Mucosa of rectum (tissue), 2 donors: ENCODE results near the gene TP53BP2.

Experiments used
- H3K27ac ChIP-seq, 2 donors: one replicate each; pipeline ENCODE4 v1.7.0; 2013; ENCODE audit warnings: inconsistent platforms in 2 of 2, low read depth in 2 of 2, low read length in 2 of 2
- H3K27me3 ChIP-seq, 2 donors: one replicate each; pipeline ENCODE4 v1.7.0; 2013; ENCODE audit warnings: low read length in 2 of 2; ENCODE audit not compliant: control insufficient read depth in 2 of 2, insufficient read depth in 2 of 2
- H3K36me3 ChIP-seq, 2 donors: one replicate each; pipeline ENCODE4 v1.7.0; 2013; ENCODE audit warnings: low read length in 2 of 2; ENCODE audit not compliant: control insufficient read depth in 2 of 2, insufficient read depth in 2 of 2
- H3K4me1 ChIP-seq, 2 donors: one replicate each; pipeline ENCODE4 v1.7.0; 2013; ENCODE audit warnings: low read length in 2 of 2, mild to moderate bottlenecking in 1 of 2; ENCODE audit not compliant: control insufficient read depth in 2 of 2, insufficient read depth in 2 of 2
- H3K4me3 ChIP-seq, 2 donors: one replicate each; pipeline ENCODE4 v1.7.0; 2013; ENCODE audit warnings: low read length in 2 of 2
- H3K9ac ChIP-seq, 2 donors: one replicate each; pipeline ENCODE4 v1.7.0; 2013; ENCODE audit warnings: low read length in 2 of 2, low read depth in 1 of 2, mild to moderate bottlenecking in 1 of 2
- H3K9me3 ChIP-seq, 2 donors: one replicate each; pipeline ENCODE4 v1.7.0; 2013; ENCODE audit warnings: low read length in 2 of 2; ENCODE audit not compliant: control insufficient read depth in 2 of 2
- donor health status: healthy.
- donor health status: Normal muscosa, but diverticular disease.

Gene TP53BP2

DNA sequence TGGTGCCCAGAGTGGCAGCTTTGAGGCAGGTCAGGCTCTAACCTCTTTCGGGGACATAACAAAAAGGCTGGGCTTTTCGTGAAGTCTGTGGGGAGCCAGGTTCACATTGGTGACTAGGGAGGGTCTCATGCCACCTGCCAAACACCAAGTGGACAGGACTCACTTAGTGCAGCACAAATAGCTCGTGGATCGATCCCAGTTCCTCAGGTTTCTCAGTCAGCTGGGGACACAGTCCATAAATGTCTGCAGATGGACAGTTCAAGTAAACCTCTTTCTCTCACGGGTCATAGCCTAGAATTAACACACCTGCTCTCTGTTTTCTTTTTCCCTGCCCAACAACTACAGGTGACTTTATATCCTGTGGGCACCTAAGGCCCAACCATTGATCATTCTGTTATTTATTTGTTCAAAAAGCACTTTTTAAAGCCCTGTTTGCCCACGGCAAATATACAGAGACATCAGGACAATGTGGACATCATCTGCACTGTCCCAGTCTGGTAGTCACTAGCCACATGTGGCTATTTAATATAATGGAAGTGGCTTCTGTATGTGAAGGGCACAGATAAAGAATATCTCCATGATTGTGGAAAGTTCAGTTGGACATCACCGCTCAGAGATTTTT is 79.9 kb downstream of the TP53BP2 start:
- H3K4me1 ChIP-seq = peaks cover 0 to 3% of the 10 kb centered on the region in 2 donors
- peaks cover 63 to 72% of the 10 kb centered on the region in 2 donors for H3K36me3 ChIP-seq
- no peak overlapping the region for H3K4me3 ChIP-seq
- H3K27me3 ChIP-seq = no peaks in the 10 kb centered on the region
- H3K27ac ChIP-seq = no peak overlapping the region
- no peaks in the 10 kb centered on the region for H3K9me3 ChIP-seq
- no peak overlapping the region for H3K9ac ChIP-seq

GRCh38 chr1:223765036-223765718 is 80.6 kb downstream of the TP53BP2 start:
- Histone ChIP-seq H3K4me1 (peaks cover 0 to 3% of the 10 kb centered on the region in 2 donors), H3K36me3 (peaks cover 62 to 71% of the 10 kb centered on the region in 2 donors), H3K27me3 (no peaks in the 10 kb centered on the region), H3K9ac (no peak overlapping the region), H3K9me3 (no peaks in the 10 kb centered on the region), H3K27ac (no peak overlapping the region), H3K4me3 (no peak overlapping the region)

GRCh38 chr1:223763881-223764280 is 81.9 kb downstream of the TP53BP2 start:
- Histone ChIP-seq H3K27ac (no peak overlapping the region), H3K27me3 (no peaks in the 10 kb centered on the region), H3K36me3 (peaks cover 63 to 71% of the 10 kb centered on the region in 2 donors), H3K9me3 (no peaks in the 10 kb centered on the region), H3K9ac (no peak overlapping the region), H3K4me1 (peaks cover 0 to 3% of the 10 kb centered on the region in 2 donors), H3K4me3 (no peak overlapping the region)

- peaks cover 68 to 74% of the 10 kb centered on the region in 2 donors for H3K36me3 ChIP-seq
- H3K27ac ChIP-seq = no peak overlapping the region
- H3K9me3 ChIP-seq = no peaks in the 10 kb centered on the region
- H3K4me1 ChIP-seq = peaks cover 0 to 3% of the 10 kb centered on the region in 2 donors
- H3K4me3 ChIP-seq = no peak overlapping the region
- no peak overlapping the region for H3K9ac ChIP-seq
- no peaks in the 10 kb centered on the region for H3K27me3 ChIP-seq
Measured at GRCh38 chr1:223763251-223763650, 82.5 kb downstream of the TP53BP2 start.

- H3K27ac ChIP-seq = no peak overlapping the region
- no peak overlapping the region for H3K4me3 ChIP-seq
- H3K36me3 ChIP-seq = peaks cover 82 to 84% of the 10 kb centered on the region in 2 donors
- H3K27me3 ChIP-seq = no peaks in the 10 kb centered on the region
- peaks cover 0 to 3% of the 10 kb centered on the region in 2 donors for H3K4me1 ChIP-seq
- no peaks in the 10 kb centered on the region for H3K9me3 ChIP-seq
- no peak overlapping the region for H3K9ac ChIP-seq
Measured at GRCh38 chr1:223761411-223761810, 84.3 kb downstream of the TP53BP2 start.

DNA sequence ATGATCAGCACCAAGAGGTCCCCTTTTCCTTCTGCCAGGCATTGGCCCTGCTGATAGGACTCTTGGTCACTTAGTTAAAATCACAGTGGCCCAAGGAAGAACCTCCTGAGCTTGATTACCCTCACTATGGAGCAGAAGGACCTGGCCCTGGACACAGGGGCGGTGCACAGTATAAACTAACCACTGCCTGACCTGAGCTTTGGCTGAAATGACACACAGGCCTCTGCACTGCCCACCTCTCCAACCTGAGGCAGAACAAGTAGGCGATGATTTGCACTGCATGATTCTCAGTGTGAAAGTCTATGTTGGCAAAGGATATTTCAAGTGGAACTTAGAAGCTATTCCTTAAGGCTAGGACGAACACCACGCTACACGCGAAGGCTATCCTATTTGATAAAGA is 84.9 kb downstream of the TP53BP2 start:
- Histone ChIP-seq H3K4me1 (peaks cover 0 to 3% of the 10 kb centered on the region in 2 donors), H3K27me3 (no peaks in the 10 kb centered on the region), H3K36me3 (peaks cover 82 to 84% of the 10 kb centered on the region in 2 donors), H3K9me3 (no peaks in the 10 kb centered on the region), H3K4me3 (no peak overlapping the region), H3K9ac (no peak overlapping the region), H3K27ac (no peak overlapping the region)

GRCh38 chr1:223759273-223759672 is 86.5 kb downstream of the TP53BP2 start:
- Histone ChIP-seq H3K9me3 (no peaks in the 10 kb centered on the region), H3K36me3 (peaks cover 85 to 91% of the 10 kb centered on the region in 2 donors), H3K27ac (no peak overlapping the region), H3K4me1 (no peaks in the 10 kb centered on the region), H3K27me3 (no peaks in the 10 kb centered on the region), H3K4me3 (no peak overlapping the region), H3K9ac (no peak overlapping the region)

GRCh38 chr1:223758734-223759133 is 87.0 kb downstream of the TP53BP2 start:
- no peaks in the 10 kb centered on the region for H3K27me3 ChIP-seq
- H3K4me1 ChIP-seq = no peaks in the 10 kb centered on the region
- H3K27ac ChIP-seq = no peak overlapping the region
- peaks cover 84 to 91% of the 10 kb centered on the region in 2 donors for H3K36me3 ChIP-seq
- no peaks in the 10 kb centered on the region for H3K9me3 ChIP-seq
- H3K9ac ChIP-seq = no peak overlapping the region
- no peak overlapping the region for H3K4me3 ChIP-seq

DNA sequence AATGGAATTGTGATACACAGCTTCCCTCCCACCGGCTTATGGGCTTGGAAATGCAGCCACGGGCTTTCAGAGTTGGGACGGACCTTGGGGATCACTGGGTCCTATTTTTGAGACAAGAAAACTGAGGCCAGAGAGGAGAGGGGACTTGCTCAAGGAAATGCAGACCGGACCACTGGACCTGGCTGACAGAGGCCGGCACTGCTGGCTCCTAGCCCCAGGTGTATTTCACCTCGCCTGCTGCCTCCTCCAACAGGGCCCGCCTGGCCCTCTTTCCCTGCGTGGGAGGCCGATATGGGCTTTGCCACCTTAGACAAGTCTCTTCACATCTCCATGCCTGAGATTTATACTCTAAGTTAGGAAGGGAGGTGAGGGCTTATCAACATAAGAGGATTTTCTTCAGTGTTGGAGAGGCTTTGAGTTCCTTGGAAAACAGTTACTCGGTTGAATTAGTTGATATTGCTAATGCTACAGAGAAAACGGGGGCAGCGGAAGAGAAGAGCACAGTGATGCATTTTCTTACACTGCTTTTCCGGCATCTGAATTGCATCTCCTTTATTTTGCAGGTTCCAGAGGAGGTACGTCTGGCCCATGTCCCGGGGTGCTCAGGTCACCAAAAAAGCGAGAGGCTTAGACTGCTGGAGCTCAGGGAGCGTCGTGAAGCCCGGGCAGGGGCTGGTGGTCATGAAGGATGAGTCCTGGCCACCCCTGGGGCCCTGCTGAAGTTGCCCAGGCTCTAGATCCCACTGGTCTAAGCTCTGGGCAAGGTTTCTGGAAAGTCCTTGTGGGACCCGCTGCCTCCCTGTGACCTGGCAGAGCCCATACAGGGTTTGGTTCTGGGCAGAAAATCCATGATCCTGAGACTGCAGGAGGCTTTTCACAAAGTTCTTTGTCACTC is 88.7 kb downstream of the TP53BP2 start:
- no peak overlapping the region for H3K27ac ChIP-seq
- H3K9me3 ChIP-seq = no peaks in the 10 kb centered on the region
- H3K4me3 ChIP-seq = no peak overlapping the region
- peaks cover 82 to 91% of the 10 kb centered on the region in 2 donors for H3K36me3 ChIP-seq
- H3K4me1 ChIP-seq = no peaks in the 10 kb centered on the region
- H3K9ac ChIP-seq = no peak overlapping the region
- H3K27me3 ChIP-seq = no peaks in the 10 kb centered on the region
